Measurements from ENCODE around the gene RPS6KB2.
"Not testable (repeated sequence)": the region's sequence is repeated elsewhere in the genome, so short reads cannot be mapped to it uniquely, and the experiment has no call there.

RPS6KB2 gene

GRCh38 chr11:67410984-67411784 lies 17.1 kb upstream of the RPS6KB2 start:
- no peak for DNase-seq (ENCODE audit: low spot score)

GRCh38 chr11:67411785-67412152 lies 16.5 kb upstream of the RPS6KB2 start:
- no peak for DNase-seq (ENCODE audit: low spot score)

- DNase-seq (ENCODE audit: low spot score), result no peak
Measured at GRCh38 chr11:67412495-67413179, 15.7 kb upstream of the RPS6KB2 start.

GRCh38 chr11:67413266-67413849 lies 14.9 kb upstream of the RPS6KB2 start:
- DNase-seq (ENCODE audit: low spot score), result no peak

GRCh38 chr11:67415501-67416304 lies 12.6 kb upstream of the RPS6KB2 start, which contains the start of gene CARNS1:
TSS of gene CARNS1 (plus strand) at chr11:67415678. CDS start at chr11:67416200, 522 bp downstream.
- no peak for DNase-seq (ENCODE audit: low spot score)

- no peak for DNase-seq (ENCODE audit: low spot score)
Measured at GRCh38 chr11:67416416-67417335, 11.6 kb upstream of the RPS6KB2 start.

- no peak for DNase-seq (ENCODE audit: low spot score)
Measured at GRCh38 chr11:67417425-67417824, 10.9 kb upstream of the RPS6KB2 start.

GRCh38 chr11:67418476-67419281 lies 9.6 kb upstream of the RPS6KB2 start:
- DNase-seq (ENCODE audit: low spot score), result no peak

GRCh38 chr11:67419325-67420049 lies 8.8 kb upstream of the RPS6KB2 start:
- DNase-seq (ENCODE audit: low spot score), result no peak

GRCh38 chr11:67420147-67420645 lies 8.1 kb upstream of the RPS6KB2 start:
- no peak for DNase-seq (ENCODE audit: low spot score)

GRCh38 chr11:67420646-67421429 lies 7.5 kb upstream of the RPS6KB2 start:
- peak; percentile 90 for DNase-seq (ENCODE audit: low spot score)

GRCh38 chr11:67421430-67422031 lies 6.8 kb upstream of the RPS6KB2 start:
- DNase-seq (ENCODE audit: low spot score), result no peak

GRCh38 chr11:67422891-67423290 lies 5.4 kb upstream of the RPS6KB2 start:
- DNase-seq (ENCODE audit: low spot score), result no peak

GRCh38 chr11:67423466-67423865 lies 4.8 kb upstream of the RPS6KB2 start:
- no peak for DNase-seq (ENCODE audit: low spot score)

- no peak for DNase-seq (ENCODE audit: low spot score)
Measured at GRCh38 chr11:67423891-67424613, 4.2 kb upstream of the RPS6KB2 start.

- not testable (repeated sequence) for DNase-seq (ENCODE audit: low spot score)
Measured at GRCh38 chr11:67427364-67427859, 882 bp upstream of the RPS6KB2 start.

GRCh38 chr11:67429038-67429668 lies 859 bp downstream of the RPS6KB2 start:
- DNase-seq (ENCODE audit: low spot score), result peak; percentile 47

Data from RKO (cell line).